Progenitor cell of endocrine pancreas (in vitro differentiated cells): ENCODE data around the gene WNT7A. TPM values are rescaled to one million over a fixed set of nuclear protein-coding genes. Genes with fewer than 3 reads are reported as not detected.

Experiments
- DNase-seq: peaks from one replicate; pipeline ENCODE4 v3.0.0; 2021; ENCODE audit warnings: low spot score; ENCODE audit not compliant: unreplicated experiment
- H3K27ac Mint-ChIP-seq: 2 replicates; pipeline ENCODE4 v1.8.0; 2021; ENCODE audit warnings: mild to moderate bottlenecking, moderate library complexity, mixed read lengths
- H3K27me3 Mint-ChIP-seq: 2 replicates; pipeline ENCODE4 v1.8.0; 2021; ENCODE audit warnings: mixed read lengths
- H3K36me3 Mint-ChIP-seq: 2 replicates; pipeline ENCODE4 v1.8.0; 2022; ENCODE audit warnings: mixed read lengths; ENCODE audit not compliant: insufficient read depth
- H3K4me1 Mint-ChIP-seq: 2 replicates; pipeline ENCODE4 v1.8.0; 2021; ENCODE audit warnings: low read depth, mixed read lengths
- H3K4me3 Mint-ChIP-seq: 2 replicates; pipeline ENCODE4 v1.8.0; 2021; ENCODE audit warnings: low read depth, mild to moderate bottlenecking, moderate library complexity, mixed read lengths
- H3K9me3 Mint-ChIP-seq: 2 replicates; pipeline ENCODE4 v1.8.0; 2021; ENCODE audit warnings: low read depth, mixed read lengths
- CTCF ChIP-seq: fragments of 200-600 bp; sonication (generic); IDR thresholded peaks from one replicate; pipeline ENCODE4 v1.5.0; 2021; ENCODE audit warnings: antibody characterized with exemption, mild to moderate bottlenecking; ENCODE audit not compliant: unreplicated experiment
- total RNA-seq: library from RNA; stranded (reverse); gene quantifications from 2 replicates; pipeline ENCODE4 v1.2.1, GENCODE V29; 2021

Gene WNT7A
- total RNA-seq, 1 donor from 2014 or later: not detected

DNA sequence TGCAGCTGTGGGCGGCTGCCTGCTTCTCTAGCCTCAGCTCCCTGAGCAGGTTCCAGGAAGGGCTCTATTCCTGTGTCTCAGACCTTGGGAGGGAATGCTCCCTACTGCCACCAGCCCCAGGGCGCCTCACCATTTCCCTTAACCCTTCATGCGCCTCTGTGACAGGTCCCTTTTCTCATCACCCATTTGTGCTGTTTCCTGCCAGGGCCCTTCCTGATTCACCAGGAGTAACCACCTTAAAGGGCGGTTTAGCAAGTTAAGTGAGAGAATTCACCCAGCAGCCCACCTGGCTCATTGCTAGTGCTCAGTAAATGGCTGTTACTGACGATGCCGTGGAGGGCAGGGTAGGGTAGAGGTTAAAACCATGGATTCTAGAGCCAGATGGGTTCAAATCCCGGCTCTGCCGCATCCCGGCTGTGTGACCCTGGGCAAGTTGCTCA, 87.8 kb downstream of the WNT7A start:
- Mint-ChIP-seq H3K36me3 (no peaks in the 10 kb centered on the region), H3K4me1 (no peaks in the 10 kb centered on the region), H3K27me3 (peaks cover 37% of the 10 kb centered on the region), H3K4me3 (no peak overlapping the region), H3K27ac (no peak overlapping the region), H3K9me3 (no peaks in the 10 kb centered on the region)
- no peak for DNase-seq
- TF ChIP-seq CTCF: no peak

DNA sequence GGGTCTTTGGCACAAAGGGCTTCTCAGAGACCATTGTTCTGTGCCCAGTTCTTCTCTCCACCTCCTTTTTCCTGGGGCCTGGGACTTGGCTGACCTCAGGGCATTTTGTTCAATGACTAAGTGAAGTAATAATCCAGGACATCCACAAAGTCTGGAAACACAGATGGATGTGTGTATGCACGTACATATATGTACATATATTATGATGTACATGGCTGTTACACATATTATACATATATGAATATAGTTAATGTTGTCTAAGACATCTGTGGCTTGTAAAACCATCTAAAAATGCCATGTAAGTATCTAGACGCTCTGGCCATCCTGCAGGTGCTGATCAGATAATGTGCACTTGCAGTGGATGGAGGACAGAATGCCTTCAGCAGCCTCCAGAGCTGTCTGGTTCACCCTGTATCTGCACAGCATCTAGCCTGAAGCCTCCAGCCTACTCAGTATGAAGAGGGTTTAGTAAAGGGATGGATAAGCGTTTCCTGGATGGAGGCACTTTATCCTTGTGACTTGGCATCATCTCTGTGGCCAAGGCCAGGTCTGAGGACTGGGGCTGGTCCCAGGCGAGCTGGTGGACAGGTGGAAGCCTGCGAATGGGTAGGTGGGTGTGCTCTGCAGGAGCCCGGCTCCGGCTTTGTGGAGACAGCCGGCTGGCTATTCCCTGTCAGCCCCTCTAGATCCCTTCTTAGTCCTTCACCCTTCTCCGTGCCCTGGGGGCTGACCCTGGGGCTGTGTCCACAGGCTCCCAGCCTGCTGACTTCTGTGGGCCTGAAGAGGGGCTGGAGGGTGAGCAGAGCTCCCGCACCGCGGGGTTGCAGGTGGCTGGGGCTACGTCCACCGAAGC, 88.4 kb downstream of the WNT7A start:
- Mint-ChIP-seq H3K4me3 (no peak overlapping the region), H3K36me3 (no peaks in the 10 kb centered on the region), H3K4me1 (no peaks in the 10 kb centered on the region), H3K9me3 (no peaks in the 10 kb centered on the region), H3K27me3 (peaks cover 32% of the 10 kb centered on the region), H3K27ac (no peak overlapping the region)
- no peak for DNase-seq
- no peak for TF ChIP-seq CTCF

- no peaks in the 10 kb centered on the region for H3K4me1 Mint-ChIP-seq
- H3K4me3 Mint-ChIP-seq: no peak overlapping the region
- H3K27ac Mint-ChIP-seq: no peak overlapping the region
These were observed 89.3 kb downstream of the WNT7A start for GRCh38 chr3:13790376-13791197.

GRCh38 chr3:13788522-13789424, 91.1 kb downstream of the WNT7A start:
- H3K9me3 Mint-ChIP-seq: no peaks in the 10 kb centered on the region
- peaks cover 37% of the 10 kb centered on the region for H3K27me3 Mint-ChIP-seq
- no peaks in the 10 kb centered on the region for H3K36me3 Mint-ChIP-seq
- H3K27ac Mint-ChIP-seq: no peak overlapping the region
- TF ChIP-seq CTCF: no peak
- no peak overlapping the region for H3K4me3 Mint-ChIP-seq
- H3K4me1 Mint-ChIP-seq: no peaks in the 10 kb centered on the region
- no peak for DNase-seq

More at GRCh38 chr3:13790376-13791197, 89.3 kb downstream of the WNT7A start:
- DNase-seq: no peak
- TF ChIP-seq CTCF: no peak
- H3K27me3 Mint-ChIP-seq: peaks cover 29% of the 10 kb centered on the region
- no peaks in the 10 kb centered on the region for H3K9me3 Mint-ChIP-seq
- no peaks in the 10 kb centered on the region for H3K36me3 Mint-ChIP-seq
